HepG2 (cell line): ENCODE measurements around the gene NIP7. TPM values are rescaled to one million over a fixed set of nuclear protein-coding genes. Genes with fewer than 3 reads are reported as not detected.

Experiments used
- ASH2L ChIP-seq: fragments of 300-600, 200-600 bp; sonication (generic); IDR thresholded peaks from 2 replicates; pipeline ENCODE4 v1.7.0; 2017; ENCODE audit warnings: low read depth, mild to moderate bottlenecking, moderate library complexity, mixed read lengths, low read length; ENCODE audit not compliant: insufficient read length
- CEBPB ChIP-seq: IDR thresholded peaks from 2 replicates; pipeline ENCODE4 v1.6.1; 2011; ENCODE audit warnings: low read depth, low read length, improper control_type of control experiment, borderline replicate concordance
- GPN1 ChIP-seq: sonication (generic); formaldehyde crosslinking; IDR thresholded peaks from 2 replicates; pipeline ENCODE4 v1.5.1; 2020; ENCODE audit warnings: missing genetic modification reagents, borderline replicate concordance
- SNRNP70 ChIP-seq: fragments of 200-400 bp; formaldehyde crosslinking; IDR thresholded peaks from 2 replicates; pipeline ENCODE4 v1.6.1; 2017; ENCODE audit warnings: mild to moderate bottlenecking, low read depth, low read length, moderate library complexity
- YEATS2 ChIP-seq: sonication (generic); formaldehyde crosslinking; IDR thresholded peaks from 2 replicates; pipeline ENCODE4 v1.4.0; 2020; ENCODE audit warnings: missing genetic modification reagents, borderline replicate concordance
- ZBTB7B ChIP-seq: sonication (generic); formaldehyde crosslinking; IDR thresholded peaks from 2 replicates; pipeline ENCODE4 v1.4.0; 2020; ENCODE audit warnings: missing genetic modification reagents
- ZFP36L2 ChIP-seq: sonication (generic); formaldehyde crosslinking; IDR thresholded peaks from 2 replicates; pipeline ENCODE4 v1.4.0; 2020; ENCODE audit warnings: missing genetic modification reagents
- ZFP37 ChIP-seq: sonication (generic); formaldehyde crosslinking; IDR thresholded peaks from 2 replicates; pipeline ENCODE4 v1.4.0; 2020; ENCODE audit warnings: missing genetic modification reagents, borderline replicate concordance
- ZNF274 ChIP-seq: sonication (generic); formaldehyde crosslinking; IDR thresholded peaks from 2 replicates; pipeline ENCODE4 v1.5.1; 2020; ENCODE audit warnings: mild to moderate bottlenecking, missing genetic modification reagents
- ZNF331 ChIP-seq: sonication (generic); formaldehyde crosslinking; IDR thresholded peaks from 2 replicates; pipeline ENCODE4 v1.4.0; 2020; ENCODE audit warnings: missing genetic modification reagents
- ZNF367 ChIP-seq: sonication (generic); formaldehyde crosslinking; IDR thresholded peaks from 2 replicates; pipeline ENCODE4 v1.4.0; 2020; ENCODE audit warnings: missing genetic modification reagents, borderline replicate concordance
- ZNF614 ChIP-seq: IDR thresholded peaks from 2 replicates; pipeline ENCODE4 v1.6.1; 2018; ENCODE audit warnings: missing biosample characterization, missing genetic modification reagents, inconsistent platforms, borderline replicate concordance
- ZSCAN29 ChIP-seq: sonication (generic); formaldehyde crosslinking; conservative IDR thresholded peaks from 2 replicates; pipeline ENCODE4 v1.4.0; 2020; ENCODE audit warnings: mild to moderate bottlenecking, missing genetic modification reagents
- polyA plus RNA-seq, 8 experiments: library from polyadenylated mRNA; depleted of rRNA in 3 of 8; stranded (reverse) in 7 of 8; unstranded in 1 of 8; fragments of >200 nt; fragmentation: Illumina TruSeq in 4 of 8; extraction: Trizol in 4 of 8; gene quantifications; 2 replicates each; pipeline versions ENCODE4 v1.2.1 to v1.2.3, GENCODE V29; 2011 to 2016; ENCODE audit warnings: low read depth in 4 of 8, missing spikeins in 1 of 8, mixed read lengths in 1 of 8; ENCODE audit not compliant: insufficient read depth in 1 of 8
- total RNA-seq, 5 experiments: library from RNA; depleted of rRNA; stranded (reverse); fragments of >200 nt; fragmentation: Illumina TruSeq; extraction: Trizol; gene quantifications; 2 replicates each; pipeline ENCODE4 v1.2.3, GENCODE V29; 2016; ENCODE audit warnings: low read depth in 1 of 5
- TF ChIP-seq, protein P1 (sequence below): sonication (generic); formaldehyde crosslinking; IDR thresholded peaks from 2 replicates; pipeline ENCODE4 v1.5.0; 2020; ENCODE audit warnings: mild to moderate bottlenecking, missing genetic modification reagents, borderline replicate concordance
- TF ChIP-seq, protein P2 (sequence below): sonication (generic); formaldehyde crosslinking; IDR thresholded peaks from 2 replicates; pipeline ENCODE4 v1.5.1; 2020; ENCODE audit warnings: missing genetic modification reagents, mild to moderate bottlenecking, borderline replicate concordance
- TF ChIP-seq, protein P3 (sequence below): sonication (generic); formaldehyde crosslinking; IDR thresholded peaks from 2 replicates; pipeline ENCODE4 v1.4.0; 2020; ENCODE audit warnings: mild to moderate bottlenecking, missing genetic modification reagents
- TF ChIP-seq, protein P4 (sequence below), 2 experiments: sonication (generic) in 1 of 2; formaldehyde crosslinking in 1 of 2; IDR thresholded peaks; 2 replicates each; pipeline versions ENCODE4 v1.5.1 to v1.6.1; 2011 to 2020; ENCODE audit warnings: borderline replicate concordance in 1 of 2, low read depth in 1 of 2, low read length in 1 of 2, mild to moderate bottlenecking in 1 of 2, missing genetic modification reagents in 1 of 2, moderate library complexity in 1 of 2
- TF ChIP-seq, protein P5 (sequence below): sonication (generic); formaldehyde crosslinking; IDR thresholded peaks from 2 replicates; pipeline ENCODE4 v1.8.1; 2023; ENCODE audit warnings: mild to moderate bottlenecking, missing genetic modification reagents, borderline replicate concordance

Gene NIP7
- total and polyA plus RNA-seq, 2 of the 13 experiments (the other 11 are each of a cell fraction or from before 2014, with no cell fraction given) = 15.3 to 114 TPM

DNA sequence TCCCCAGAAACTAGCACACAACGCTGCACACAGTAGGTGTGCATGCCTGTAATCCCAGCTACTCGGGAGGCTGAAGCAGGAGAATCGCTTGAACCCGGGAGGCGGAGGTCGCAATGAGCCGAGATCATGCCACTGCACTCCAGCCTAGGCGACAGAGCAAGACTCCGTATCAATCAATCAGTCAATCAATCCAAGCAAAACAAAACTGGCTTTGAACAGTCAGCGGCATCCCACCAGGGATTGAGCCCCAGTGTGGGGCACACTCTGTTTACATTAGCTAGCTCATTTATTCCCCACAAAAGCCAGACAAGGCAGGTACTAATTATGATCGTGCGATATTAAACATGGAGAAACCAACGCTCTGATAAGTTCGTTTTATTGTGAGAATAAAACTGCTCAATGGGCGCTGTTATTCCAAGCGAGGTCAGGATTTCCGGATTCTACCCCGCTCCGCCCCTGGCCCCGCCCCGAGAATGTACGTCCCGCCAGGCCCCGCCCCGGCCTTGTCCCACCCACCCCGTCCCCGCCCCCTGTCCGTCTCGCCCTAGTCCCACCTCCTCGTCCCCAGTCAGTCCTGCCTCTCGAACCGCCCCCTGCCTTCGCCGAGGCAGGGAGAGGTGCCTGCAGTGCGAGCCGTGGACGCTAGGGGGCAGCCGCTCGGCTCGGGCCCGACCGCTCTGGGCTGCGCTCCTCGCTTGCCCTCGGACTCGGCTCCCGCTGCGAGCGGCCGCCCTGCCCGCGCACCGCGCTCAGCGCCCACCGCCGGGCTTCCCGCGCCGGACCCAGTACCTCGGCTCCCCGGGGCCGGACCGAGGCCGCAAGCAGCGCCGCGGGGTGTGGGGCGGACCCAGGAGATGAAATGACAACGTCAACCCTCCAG is 28.7 kb upstream of the NIP7 start, which contains the start of gene VPS4A (continued):
- TF ChIP-seq, protein P1, sequence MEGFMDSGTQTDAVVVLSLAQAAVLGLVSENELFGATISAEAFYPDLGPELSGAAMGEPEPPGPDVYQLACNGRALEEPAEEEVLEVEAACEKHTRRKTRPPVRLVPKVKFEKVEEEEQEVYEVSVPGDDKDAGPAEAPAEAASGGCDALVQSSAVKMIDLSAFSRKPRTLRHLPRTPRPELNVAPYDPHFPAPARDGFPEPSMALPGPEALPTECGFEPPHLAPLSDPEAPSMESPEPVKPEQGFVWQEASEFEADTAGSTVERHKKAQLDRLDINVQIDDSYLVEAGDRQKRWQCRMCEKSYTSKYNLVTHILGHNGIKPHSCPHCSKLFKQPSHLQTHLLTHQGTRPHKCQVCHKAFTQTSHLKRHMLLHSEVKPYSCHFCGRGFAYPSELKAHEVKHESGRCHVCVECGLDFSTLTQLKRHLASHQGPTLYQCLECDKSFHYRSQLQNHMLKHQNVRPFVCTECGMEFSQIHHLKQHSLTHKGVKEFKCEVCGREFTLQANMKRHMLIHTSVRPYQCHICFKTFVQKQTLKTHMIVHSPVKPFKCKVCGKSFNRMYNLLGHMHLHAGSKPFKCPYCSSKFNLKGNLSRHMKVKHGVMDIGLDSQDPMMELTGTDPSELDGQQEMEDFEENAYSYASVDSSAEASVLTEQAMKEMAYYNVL (CRISPR knock-in tag) = no peak
- TF ChIP-seq ASH2L = no peak
- TF ChIP-seq ZNF367 (CRISPR knock-in tag) = no peak
- TF ChIP-seq ZSCAN29 (CRISPR knock-in tag) = peak; percentile 30; the same call in 1 of the 2 replicates
- TF ChIP-seq ZNF274 = no peak; the same call in none of the 2 replicates
- TF ChIP-seq, protein P2, sequence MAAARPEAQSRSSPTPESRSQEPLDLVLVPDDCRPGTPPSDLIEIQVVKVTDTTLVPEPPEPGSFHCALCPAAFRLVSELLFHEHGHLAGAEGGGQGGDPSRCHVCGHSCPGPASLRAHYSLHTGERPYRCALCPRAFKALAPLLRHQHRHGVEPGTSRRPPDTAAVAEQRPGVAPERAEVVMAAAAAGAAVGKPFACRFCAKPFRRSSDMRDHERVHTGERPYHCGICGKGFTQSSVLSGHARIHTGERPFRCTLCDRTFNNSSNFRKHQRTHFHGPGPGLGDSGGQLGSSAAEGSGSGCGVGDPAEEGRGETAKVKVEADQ (CRISPR knock-in tag) = peak; percentile 93
- TF ChIP-seq, protein P3, sequence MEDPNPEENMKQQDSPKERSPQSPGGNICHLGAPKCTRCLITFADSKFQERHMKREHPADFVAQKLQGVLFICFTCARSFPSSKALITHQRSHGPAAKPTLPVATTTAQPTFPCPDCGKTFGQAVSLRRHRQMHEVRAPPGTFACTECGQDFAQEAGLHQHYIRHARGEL (CRISPR knock-in tag) = no peak
- TF ChIP-seq SNRNP70 = no peak
- TF ChIP-seq, protein P4, sequence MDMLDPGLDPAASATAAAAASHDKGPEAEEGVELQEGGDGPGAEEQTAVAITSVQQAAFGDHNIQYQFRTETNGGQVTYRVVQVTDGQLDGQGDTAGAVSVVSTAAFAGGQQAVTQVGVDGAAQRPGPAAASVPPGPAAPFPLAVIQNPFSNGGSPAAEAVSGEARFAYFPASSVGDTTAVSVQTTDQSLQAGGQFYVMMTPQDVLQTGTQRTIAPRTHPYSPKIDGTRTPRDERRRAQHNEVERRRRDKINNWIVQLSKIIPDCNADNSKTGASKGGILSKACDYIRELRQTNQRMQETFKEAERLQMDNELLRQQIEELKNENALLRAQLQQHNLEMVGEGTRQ (IDR thresholded peaks at IDR 0.05; ENCODE audit: low read depth, low read length) = no peak
- TF ChIP-seq, protein P4 (CRISPR knock-in tag; IDR thresholded peaks at IDR 0.05; ENCODE audit: borderline replicate concordance) = no peak; the same call in 1 of the 2 replicates
- no peak; the same call in 1 of the 2 replicates for TF ChIP-seq YEATS2
- TF ChIP-seq GPN1 (CRISPR knock-in tag) = no peak
- TF ChIP-seq ZNF614 = peak; percentile 72; the same call in 1 of the 2 replicates
- peak; percentile 89 for TF ChIP-seq ZNF331 (CRISPR knock-in tag)
- TF ChIP-seq CEBPB = no peak
- TF ChIP-seq ZFP37 (CRISPR knock-in tag) = 0 out of 2 replicates have a peak, but pooled peaks have one; percentile 73
- no peak for TF ChIP-seq ZBTB7B
- TF ChIP-seq ZFP36L2 (CRISPR knock-in tag) = no peak
- TF ChIP-seq, protein P5, sequence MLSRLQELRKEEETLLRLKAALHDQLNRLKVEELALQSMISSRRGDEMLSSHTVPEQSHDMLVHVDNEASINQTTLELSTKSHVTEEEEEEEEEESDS (CRISPR knock-in tag) = 0 out of 2 replicates have a peak, but pooled peaks have one; percentile 58
